NT2/D1 (cell line): Measurements from ENCODE around the gene RNFT1.
"Not testable (repeated sequence)": the region's sequence is repeated elsewhere in the genome, so short reads cannot be mapped to it uniquely, and the experiment has no call there.

Source experiments
- SUZ12 ChIP-seq: IDR thresholded peaks from 2 replicates; pipeline ENCODE4 v1.6.1; 2011; ENCODE audit not compliant: insufficient read length, insufficient read depth; ENCODE audit errors: extremely low read depth
- YY1 ChIP-seq: IDR thresholded peaks from 2 replicates; pipeline ENCODE4 v1.6.1; 2011; ENCODE audit not compliant: insufficient read length, insufficient read depth
- ZNF274 ChIP-seq: IDR thresholded peaks from 2 replicates; pipeline ENCODE4 v1.6.1; 2011; ENCODE audit warnings: mild to moderate bottlenecking, low read depth, low read length

GRCh38 chr17:59940697-59941096 lies 23.8 kb downstream of the RNFT1 start:
- not testable (repeated sequence) for TF ChIP-seq YY1, ZNF274, SUZ12
